Measurements from ENCODE around the gene JAG1.

- TF ChIP-seq CTCF (conservative IDR thresholded peaks at IDR 0.05; ENCODE audit: low read length) = no peak
- TF ChIP-seq EZH2phosphoT487 (IDR thresholded peaks at IDR 0.05; ENCODE audit: borderline replicate concordance, low read depth, low read length) = no peak
These were observed 13.9 kb downstream of the JAG1 start for GRCh38 chr20:10659651-10660601.

All from OCI-LY7 (cell line).